H9 (cell line): Measurements from ENCODE around the gene CDYL2. TPM values are rescaled to one million over a fixed set of nuclear protein-coding genes. Genes with fewer than 3 reads are reported as not detected.

Experiments
- DNase-seq: peaks from one replicate; pipeline ENCODE4 v3.0.0-alpha.2; 2017
- H2AFZ ChIP-seq: one replicate; pipeline ENCODE4 v1.6.1; 2013; ENCODE audit warnings: mild to moderate bottlenecking, low read length, control low read depth, moderate library complexity
- H2AK5ac ChIP-seq: 2 replicates; pipeline ENCODE4 v1.6.1; 2013; ENCODE audit warnings: low read length, control low read depth, mixed read lengths; ENCODE audit not compliant: insufficient read length
- H2BK120ac ChIP-seq: one replicate; pipeline ENCODE4 v1.6.1; 2013; ENCODE audit warnings: low read depth, mild to moderate bottlenecking, low read length, control low read depth, inconsistent platforms; ENCODE audit not compliant: poor library complexity, severe bottlenecking
- H2BK12ac ChIP-seq: 2 replicates; pipeline ENCODE4 v1.6.1; 2013; ENCODE audit warnings: low read length, control low read depth, mixed read lengths, low read depth; ENCODE audit not compliant: insufficient read length
- H2BK15ac ChIP-seq: 2 replicates; pipeline ENCODE4 v1.6.1; 2013; ENCODE audit warnings: low read depth, low read length, control low read depth
- H2BK20ac ChIP-seq: one replicate; pipeline ENCODE4 v1.6.1; 2013; ENCODE audit warnings: low read depth, mild to moderate bottlenecking, low read length, control low read depth, inconsistent platforms; ENCODE audit not compliant: poor library complexity, severe bottlenecking
- H2BK5ac ChIP-seq: 2 replicates; pipeline ENCODE4 v1.6.1; 2013; ENCODE audit warnings: low read length, control low read depth, mixed read lengths; ENCODE audit not compliant: insufficient read length
- H3K14ac ChIP-seq: 2 replicates; pipeline ENCODE4 v1.6.1; 2013; ENCODE audit warnings: low read length, control low read depth; ENCODE audit not compliant: insufficient read depth
- H3K18ac ChIP-seq: 2 replicates; pipeline ENCODE4 v1.6.1; 2013; ENCODE audit warnings: low read depth, mild to moderate bottlenecking, mixed read lengths, low read length, control low read depth; ENCODE audit not compliant: insufficient read length
- H3K23ac ChIP-seq: 2 replicates; pipeline ENCODE4 v1.6.1; 2013; ENCODE audit warnings: low read length, control low read depth, mixed read lengths, low read depth; ENCODE audit not compliant: insufficient read length
- H3K23me2 ChIP-seq: 2 replicates; pipeline ENCODE4 v1.6.1; 2013; ENCODE audit warnings: low read depth, mild to moderate bottlenecking, mixed read lengths, low read length, control low read depth; ENCODE audit not compliant: insufficient read length, poor library complexity, severe bottlenecking
- H3K27ac ChIP-seq: 2 replicates; pipeline ENCODE4 v1.5.1; 2013; ENCODE audit warnings: low read length, control low read depth, mixed read lengths, low read depth; ENCODE audit not compliant: insufficient read length
- H3K27me3 ChIP-seq: 2 replicates; pipeline ENCODE4 v1.6.1; 2013; ENCODE audit warnings: low read length, control low read depth, inconsistent platforms; ENCODE audit not compliant: insufficient read depth
- H3K4ac ChIP-seq: 2 replicates; pipeline ENCODE4 v1.6.1; 2013; ENCODE audit warnings: low read depth, mild to moderate bottlenecking, control low read depth, inconsistent platforms, low read length, moderate library complexity
- H3K4me1 ChIP-seq: 2 replicates; pipeline ENCODE4 v1.6.1; 2013; ENCODE audit warnings: low read length, control low read depth, inconsistent platforms; ENCODE audit not compliant: insufficient read depth
- H3K4me2 ChIP-seq: 2 replicates; pipeline ENCODE4 v1.6.1; 2013; ENCODE audit warnings: low read length, control low read depth, mixed read lengths; ENCODE audit not compliant: insufficient read length, insufficient read depth
- H3K56ac ChIP-seq: 2 replicates; pipeline ENCODE4 v1.6.1; 2013; ENCODE audit warnings: low read depth, mild to moderate bottlenecking, mixed read lengths, low read length, control low read depth; ENCODE audit not compliant: insufficient read length
- H3K79me1 ChIP-seq: 2 replicates; pipeline ENCODE4 v1.6.1; 2013; ENCODE audit warnings: low read depth, mild to moderate bottlenecking, moderate library complexity, low read length, control low read depth, inconsistent platforms; ENCODE audit not compliant: insufficient read depth, poor library complexity, severe bottlenecking
- H3K79me2 ChIP-seq: 2 replicates; pipeline ENCODE4 v1.6.1; 2013; ENCODE audit warnings: low read length, control low read depth, inconsistent platforms; ENCODE audit not compliant: insufficient read depth
- H3K9ac ChIP-seq: 2 replicates; pipeline ENCODE4 v1.6.1; 2013; ENCODE audit warnings: low read length, control low read depth, mixed read lengths; ENCODE audit not compliant: insufficient read length; ENCODE audit errors: extremely low read depth
- H3K9me3 ChIP-seq: one replicate; pipeline ENCODE4 v1.6.1; 2013; ENCODE audit warnings: low read depth, low read length, inconsistent platforms; ENCODE audit not compliant: control insufficient read depth
- H3T11ph ChIP-seq: one replicate; pipeline ENCODE4 v1.6.1; 2013; ENCODE audit warnings: mild to moderate bottlenecking, low read length, control low read depth, inconsistent platforms
- H4K20me1 ChIP-seq: one replicate; pipeline ENCODE4 v1.6.1; 2013; ENCODE audit not compliant: control insufficient read depth, insufficient read length, insufficient read depth
- H4K5ac ChIP-seq: 2 replicates; pipeline ENCODE4 v1.6.1; 2013; ENCODE audit warnings: low read depth, mild to moderate bottlenecking, mixed read lengths, low read length, control low read depth; ENCODE audit not compliant: insufficient read length
- H4K8ac ChIP-seq: replicated peaks from 2 replicates; pipeline ENCODE4 v1.6.1; 2013; ENCODE audit warnings: low read length, control low read depth, mixed read lengths, low read depth; ENCODE audit not compliant: insufficient read length
- H4K91ac ChIP-seq: 2 replicates; pipeline ENCODE4 v1.6.1; 2013; ENCODE audit warnings: low read depth, mild to moderate bottlenecking, moderate library complexity, mixed read lengths, low read length, control low read depth; ENCODE audit not compliant: insufficient read length
- H3K27ac Mint-ChIP-seq, 3 experiments: 2 replicates in 2 of 3; 3 replicates in 1 of 3; pipeline ENCODE4 v1.8.0; 2020 to 2021; ENCODE audit warnings: mixed read lengths in 3 of 3, mild to moderate bottlenecking in 1 of 3, moderate library complexity in 1 of 3
- H3K27me3 Mint-ChIP-seq: 2 replicates; pipeline ENCODE4 v1.8.0; 2021; ENCODE audit warnings: low read depth, mild to moderate bottlenecking, moderate library complexity, mixed read lengths
- H3K36me3 Mint-ChIP-seq, 3 experiments: 2 replicates in 2 of 3; 3 replicates in 1 of 3; pipeline ENCODE4 v1.8.0; 2020 to 2021; ENCODE audit warnings: low read depth in 3 of 3, mixed read lengths in 3 of 3; ENCODE audit not compliant: insufficient read depth in 1 of 3
- H3K4me1 Mint-ChIP-seq, 2 experiments: 2 replicates each; pipeline ENCODE4 v1.8.0; 2020; ENCODE audit warnings: mixed read lengths in 2 of 2
- H3K4me3 Mint-ChIP-seq, 2 experiments: 2 replicates in 1 of 2; 3 replicates in 1 of 2; pipeline ENCODE4 v1.8.0; 2020 to 2021; ENCODE audit warnings: mild to moderate bottlenecking in 2 of 2, mixed read lengths in 2 of 2, moderate library complexity in 1 of 2
- H3K9me3 Mint-ChIP-seq, 2 experiments: 2 replicates in 1 of 2; 3 replicates in 1 of 2; pipeline ENCODE4 v1.8.0; 2020; ENCODE audit warnings: mild to moderate bottlenecking in 2 of 2, mixed read lengths in 2 of 2, moderate library complexity in 1 of 2
- CTCF ChIP-seq: fragments of 200-600 bp; sonication (generic); conservative IDR thresholded peaks from 3 replicates; pipeline ENCODE4 v1.8.0; 2021; ENCODE audit warnings: antibody characterized with exemption, mild to moderate bottlenecking
- WGBS: extraction: QIAGEN DNeasy Blood & Tissue Kit; methylation state at CpG from one replicate; pipeline ENCODE4 v1.1.7; 2013; ENCODE audit warnings: missing lambda C conversion rate, low lambda C conversion rate, mixed read lengths; ENCODE audit not compliant: insufficient read length; ENCODE audit errors: extremely low coverage; 5-methylcytosine and 5-hydroxymethylcytosine counted together
- total RNA-seq: library from RNA; stranded (reverse); gene quantifications from 2 replicates; pipeline ENCODE4 v1.2.1, GENCODE V29; 2021

The CDYL2 gene
- total RNA-seq, 1 experiment from 2014 or later = 4.2 TPM

- Histone ChIP-seq H3K23ac (no peak overlapping the region), H3K9me3 (no peaks in the 10 kb centered on the region), H2BK120ac (no peak overlapping the region), H3K27ac (no peak overlapping the region), H3K23me2 (no peaks in the 10 kb centered on the region), H3K56ac (no peak overlapping the region), H3K14ac (no peak overlapping the region), H3K4me1 (no peaks in the 10 kb centered on the region; the same call in 1 of the 2 replicates), H2BK20ac (no peak overlapping the region), H3K27me3 (no peaks in the 10 kb centered on the region), H2BK12ac (no peak overlapping the region), H2AFZ (no peak overlapping the region), H4K5ac (no peak overlapping the region), H3K4me2 (no peak overlapping the region), H3K18ac (no peak overlapping the region), H4K20me1 (no peaks in the 10 kb centered on the region), H4K8ac (no peak overlapping the region), H2BK5ac (no peak overlapping the region), H3T11ph (no peak overlapping the region), H3K79me2 (no peaks in the 10 kb centered on the region), H2BK15ac (no peak overlapping the region), H3K4ac (no peak overlapping the region), H3K79me1 (no peaks in the 10 kb centered on the region), H4K91ac (no peak overlapping the region), H3K9ac (no peak overlapping the region), H2AK5ac (no peak overlapping the region)
- Mint-ChIP-seq H3K9me3 (peaks cover under 1 to 13% of the 10 kb centered on the region in 2 experiments; a peak in 3 of 5 replicates), H3K36me3 (peaks cover 0 to 3% (median 0%) of the 10 kb centered on the region in 3 experiments; a peak in 2 of 7 replicates), H3K4me3 (no peak overlapping the region), H3K4me1 (peaks cover 4 to 10% of the 10 kb centered on the region in 2 experiments), H3K27ac (no peak overlapping the region), H3K27me3 (no peaks in the 10 kb centered on the region; the same call in none of the 2 replicates)
- no peak for TF ChIP-seq CTCF
- no CpG with 5 or more reads among the region's 11 CpGs for WGBS
- DNase-seq = no peak
These were observed 192.5 kb downstream of the CDYL2 start for GRCh38 chr16:80611930-80612327.
